Neuron (in vitro differentiated cells): ENCODE measurements around the gene NCAPG2.
"Not testable (repeated sequence)": the region's sequence is repeated elsewhere in the genome, so short reads cannot be mapped to it uniquely, and the experiment has no call there.

ENCODE experiments used
- H2AFZ ChIP-seq: one replicate; pipeline ENCODE4 v1.6.1; 2013; ENCODE audit warnings: low read depth, mild to moderate bottlenecking, inconsistent platforms, low read length, moderate library complexity
- H3K27me3 ChIP-seq: one replicate; pipeline ENCODE4 v1.6.1; 2013; ENCODE audit warnings: low read length; ENCODE audit not compliant: insufficient read depth
- H3K36me3 ChIP-seq: one replicate; pipeline ENCODE4 v1.6.1; 2013; ENCODE audit warnings: low read length; ENCODE audit not compliant: insufficient read depth
- H3K4me1 ChIP-seq: one replicate; pipeline ENCODE4 v1.6.1; 2013; ENCODE audit warnings: low read length; ENCODE audit not compliant: insufficient read depth
- H3K4me3 ChIP-seq: 2 replicates; pipeline ENCODE4 v1.5.1; 2013; ENCODE audit warnings: mild to moderate bottlenecking, low read length, moderate library complexity
- H3K9me3 ChIP-seq: one replicate; pipeline ENCODE4 v1.6.1; 2013; ENCODE audit warnings: low read length

The NCAPG2 gene

DNA sequence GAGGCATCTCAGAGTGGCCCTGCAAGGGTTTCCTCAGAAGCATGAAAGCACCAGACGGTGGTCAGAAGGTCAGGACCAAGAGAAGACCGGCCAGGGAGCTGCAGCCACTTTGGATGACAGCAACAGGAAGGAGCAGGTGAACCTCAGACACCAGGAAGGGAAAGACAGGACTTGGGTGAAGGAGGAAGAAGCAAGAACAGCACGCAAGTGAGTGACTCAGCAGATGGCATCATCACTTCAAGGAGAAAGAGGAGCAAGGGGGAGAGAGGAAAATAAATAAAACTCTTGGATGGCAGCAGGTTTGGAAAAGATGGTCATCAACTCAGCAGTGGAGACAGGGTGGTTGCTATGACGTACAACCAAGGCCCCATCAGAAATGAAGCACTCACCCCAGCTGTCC lies 31.6 kb downstream of the NCAPG2 start:
- Histone ChIP-seq H3K36me3 (peaks cover 64% of the 10 kb centered on the region), H2AFZ (no peak overlapping the region), H3K27me3 (no peaks in the 10 kb centered on the region), H3K4me3 (no peak overlapping the region), H3K9me3 (no peaks in the 10 kb centered on the region), H3K4me1 (no peaks in the 10 kb centered on the region)

DNA sequence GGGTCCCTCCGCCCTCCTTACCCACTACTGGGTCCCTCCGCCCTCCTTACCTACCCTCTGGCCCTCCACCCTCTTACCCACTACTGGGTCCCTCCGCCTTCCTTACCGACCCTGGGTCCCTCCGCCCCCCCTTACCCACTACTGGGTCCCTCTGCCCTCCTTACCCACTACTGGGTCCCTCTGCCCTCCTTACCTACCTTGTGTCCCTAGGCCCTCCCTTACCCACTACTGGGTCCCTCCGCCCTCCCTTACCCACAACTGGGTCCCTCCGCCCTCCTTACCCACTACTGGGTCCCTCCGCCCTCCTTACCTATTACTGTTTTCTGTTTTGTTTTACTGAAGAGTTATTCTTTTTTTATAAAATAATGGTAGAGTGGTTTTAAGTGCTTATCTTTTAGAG lies 36.5 kb downstream of the NCAPG2 start:
- H3K9me3 ChIP-seq, H2AFZ ChIP-seq, H3K27me3 ChIP-seq, H3K4me1 ChIP-seq, H3K4me3 ChIP-seq: not testable (repeated sequence)
- peaks cover 58% of the 10 kb centered on the region for H3K36me3 ChIP-seq

DNA sequence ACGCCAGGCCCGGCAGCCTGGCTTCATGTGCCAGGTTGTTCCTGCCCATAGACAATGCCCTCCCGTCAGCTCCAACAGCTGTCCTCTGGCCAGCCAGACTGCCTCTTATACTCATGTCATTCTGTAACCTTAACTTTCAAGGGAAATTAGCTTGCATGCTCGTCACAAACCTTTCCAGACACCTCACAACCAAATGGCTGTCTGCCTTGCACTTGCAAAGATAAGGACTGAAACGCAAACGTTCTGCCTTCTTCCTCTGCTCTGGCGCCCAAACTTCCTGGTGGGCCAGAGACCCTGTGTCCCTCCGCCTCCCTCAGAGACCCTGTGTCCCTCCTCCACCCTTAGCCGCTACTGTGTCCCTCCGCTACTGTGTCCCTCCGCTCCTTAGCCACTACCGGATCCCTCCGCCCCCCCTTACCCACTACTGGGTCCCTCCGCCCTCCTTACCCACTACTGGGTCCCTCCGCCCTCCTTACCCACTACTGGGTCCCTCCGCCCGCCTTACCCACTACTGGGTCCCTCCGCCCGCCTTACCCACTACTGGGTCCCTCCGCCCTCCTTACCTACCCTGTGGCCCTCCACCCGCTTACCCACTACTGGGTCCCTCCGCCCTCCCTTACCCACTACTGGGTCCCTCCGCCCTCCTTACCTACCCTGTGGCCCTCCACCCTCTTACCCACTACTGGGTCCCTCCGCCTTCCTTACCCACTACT lies 37.5 kb downstream of the NCAPG2 start:
- H3K36me3 ChIP-seq: peaks cover 62% of the 10 kb centered on the region
- H2AFZ ChIP-seq, H3K4me3 ChIP-seq, H3K27me3 ChIP-seq, H3K9me3 ChIP-seq, H3K4me1 ChIP-seq: not testable (repeated sequence)

DNA sequence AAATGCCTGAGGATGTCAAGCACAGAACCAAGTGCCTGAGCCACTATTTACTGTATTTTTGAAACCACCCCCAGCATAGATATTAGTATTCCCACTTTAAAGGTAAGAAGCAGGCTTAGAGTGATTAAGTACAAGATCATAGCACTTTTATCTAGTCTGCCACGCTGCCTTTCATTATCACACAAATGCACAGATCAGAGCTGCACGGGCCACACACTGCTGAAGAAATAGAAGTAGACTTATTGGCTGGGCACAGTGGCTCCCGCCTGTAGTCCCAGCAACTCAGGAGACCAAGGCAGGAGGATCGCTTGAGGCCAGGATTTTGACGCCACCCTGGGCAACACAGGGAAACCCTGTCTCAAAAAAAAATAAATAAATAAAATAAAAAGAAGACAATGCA lies 38.2 kb downstream of the NCAPG2 start:
- no peak overlapping the region for H2AFZ ChIP-seq
- no peak overlapping the region for H3K4me3 ChIP-seq
- no peaks in the 10 kb centered on the region for H3K27me3 ChIP-seq
- peaks cover 65% of the 10 kb centered on the region for H3K36me3 ChIP-seq
- no peaks in the 10 kb centered on the region for H3K9me3 ChIP-seq
- H3K4me1 ChIP-seq: no peaks in the 10 kb centered on the region

DNA sequence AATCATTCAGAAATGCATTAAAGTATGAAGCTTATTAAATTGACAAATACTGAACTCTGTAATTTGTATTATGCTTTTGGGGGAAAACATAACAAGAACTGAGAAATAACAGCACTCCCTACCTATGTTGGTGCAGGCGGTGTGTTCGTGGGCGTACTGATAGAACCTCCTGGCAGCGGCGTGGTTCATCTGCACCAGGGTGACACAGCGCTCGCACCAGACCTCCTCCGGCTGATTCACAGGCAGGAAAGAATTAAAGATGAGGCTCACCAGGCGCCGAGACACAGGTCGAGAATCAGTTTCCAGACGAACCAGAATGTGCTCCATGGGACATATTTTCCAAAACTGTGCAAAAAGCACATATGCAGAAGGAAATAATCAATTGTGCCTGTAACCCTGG lies 40.2 kb downstream of the NCAPG2 start:
- no peak overlapping the region for H3K4me3 ChIP-seq
- no peaks in the 10 kb centered on the region for H3K27me3 ChIP-seq
- H3K36me3 ChIP-seq: peaks cover 59% of the 10 kb centered on the region
- no peak overlapping the region for H2AFZ ChIP-seq
- H3K9me3 ChIP-seq: no peaks in the 10 kb centered on the region
- no peaks in the 10 kb centered on the region for H3K4me1 ChIP-seq

DNA sequence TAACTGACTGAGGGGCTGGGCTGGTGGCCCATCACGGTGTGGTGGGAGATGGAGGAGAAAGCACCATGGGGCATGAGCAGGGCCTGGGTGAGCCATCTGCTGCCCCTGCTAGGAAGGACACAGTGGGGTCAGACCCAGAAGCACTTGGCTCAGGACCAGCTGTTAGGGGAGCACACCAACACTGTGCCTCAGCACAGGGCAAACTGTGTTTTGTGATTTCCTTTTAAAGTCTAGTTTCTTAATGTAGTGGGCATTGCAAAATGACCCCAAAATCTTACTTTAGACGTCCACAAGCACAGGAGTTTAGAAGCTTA lies 41.2 kb downstream of the NCAPG2 start:
- Histone ChIP-seq H2AFZ (no peak overlapping the region), H3K27me3 (no peaks in the 10 kb centered on the region), H3K4me1 (peaks cover 4% of the 10 kb centered on the region), H3K4me3 (no peak overlapping the region), H3K9me3 (no peaks in the 10 kb centered on the region), H3K36me3 (peaks cover 56% of the 10 kb centered on the region)

DNA sequence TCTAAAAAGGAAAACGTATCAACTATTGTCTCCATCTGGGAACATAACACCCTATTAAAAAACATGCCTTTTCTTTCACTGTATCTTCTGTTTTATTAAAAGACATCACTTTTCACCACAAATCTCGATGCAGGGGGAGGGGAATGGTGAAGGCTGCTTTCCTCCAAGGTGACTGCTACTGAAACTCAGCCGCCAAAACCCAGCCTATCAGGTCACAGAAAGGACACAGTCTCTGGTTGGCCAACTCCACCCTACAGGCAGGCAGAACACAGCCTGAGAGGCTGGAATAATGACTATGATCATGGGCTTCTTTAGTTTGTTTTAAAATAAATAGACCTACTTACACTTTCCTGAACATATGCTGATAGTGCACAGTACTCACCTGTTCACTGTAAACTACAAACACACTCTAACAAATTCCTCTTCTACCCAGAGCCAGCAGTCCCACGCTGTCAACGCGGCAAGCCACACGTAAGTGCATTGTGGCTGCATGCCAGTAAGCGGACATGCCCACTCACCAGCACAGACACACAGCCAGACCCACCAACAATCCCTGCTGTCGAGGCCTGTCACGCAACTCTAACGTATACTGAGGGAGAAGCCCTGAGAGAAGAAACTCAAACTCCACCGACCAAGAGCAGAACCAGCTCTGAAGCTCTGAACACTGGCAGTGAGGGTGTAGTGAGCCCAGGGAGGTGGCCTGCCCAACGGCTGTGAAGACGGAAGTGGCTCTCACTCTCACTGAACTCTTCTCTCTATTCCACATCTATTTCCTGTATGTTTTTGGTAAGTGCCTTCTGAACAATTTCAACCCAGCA lies 41.8 kb downstream of the NCAPG2 start:
- peaks cover 56% of the 10 kb centered on the region for H3K36me3 ChIP-seq
- no peaks in the 10 kb centered on the region for H3K27me3 ChIP-seq
- peaks cover 9% of the 10 kb centered on the region for H3K4me1 ChIP-seq
- no peak overlapping the region for H2AFZ ChIP-seq
- H3K9me3 ChIP-seq: no peaks in the 10 kb centered on the region
- H3K4me3 ChIP-seq: no peak overlapping the region

DNA sequence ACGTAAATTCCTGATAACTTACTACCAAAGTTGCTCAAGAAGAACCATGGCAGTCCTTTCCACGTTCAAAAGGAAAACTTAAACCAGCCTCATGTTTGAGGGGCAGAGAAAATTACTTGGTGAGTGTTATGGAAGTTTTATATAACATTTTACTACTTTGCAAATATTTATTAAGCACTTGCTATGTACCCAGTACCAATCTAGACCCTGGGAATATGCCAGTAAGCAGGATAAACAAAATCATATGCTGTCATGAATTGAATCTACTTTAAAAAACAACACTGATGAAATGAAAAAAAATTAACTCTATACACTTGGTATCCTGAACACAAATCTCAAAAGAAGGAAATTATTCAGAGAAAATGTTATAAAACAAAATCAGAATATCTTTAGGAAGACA lies 46.1 kb downstream of the NCAPG2 start:
- Histone ChIP-seq H3K4me1 (peaks cover 14% of the 10 kb centered on the region), H3K36me3 (peaks cover 65% of the 10 kb centered on the region), H2AFZ (no peak overlapping the region)

DNA sequence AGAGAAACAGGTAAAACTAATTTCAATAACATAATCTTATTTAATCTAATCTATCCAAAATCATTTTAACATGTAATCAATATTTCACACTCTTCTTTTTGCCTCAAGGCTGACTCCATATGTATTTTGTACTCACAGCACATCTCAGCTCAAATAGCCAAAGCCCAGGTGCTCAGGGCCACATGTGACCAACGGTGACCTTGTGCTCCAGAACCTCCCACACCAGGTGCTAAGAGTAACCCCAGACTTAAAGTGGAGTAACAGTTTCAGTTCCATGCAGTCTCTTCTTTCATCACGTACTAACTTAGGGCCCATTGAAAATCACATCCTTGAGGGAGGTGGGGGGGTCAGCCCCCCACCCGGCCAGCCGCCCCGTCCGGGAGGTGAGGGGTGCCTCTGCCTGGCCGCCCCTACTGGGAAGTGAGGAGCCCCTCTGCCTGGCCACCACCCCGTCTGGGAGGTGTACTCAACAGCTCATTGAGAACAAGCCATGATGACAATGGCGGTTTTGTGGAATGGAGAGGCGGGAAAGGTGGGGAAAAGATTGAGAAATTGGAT lies 47.3 kb downstream of the NCAPG2 start:
- H3K36me3 ChIP-seq: peaks cover 55% of the 10 kb centered on the region
- H3K4me1 ChIP-seq: peaks cover 14% of the 10 kb centered on the region
- H2AFZ ChIP-seq: no peak overlapping the region
- no peaks in the 10 kb centered on the region for H3K9me3 ChIP-seq
- H3K27me3 ChIP-seq: no peaks in the 10 kb centered on the region
- no peak overlapping the region for H3K4me3 ChIP-seq

More for the DNA sequence above, 46.1 kb downstream of the NCAPG2 start:
- H3K27me3 ChIP-seq: no peaks in the 10 kb centered on the region
- no peak overlapping the region for H3K4me3 ChIP-seq
- H3K9me3 ChIP-seq: no peaks in the 10 kb centered on the region

DNA sequence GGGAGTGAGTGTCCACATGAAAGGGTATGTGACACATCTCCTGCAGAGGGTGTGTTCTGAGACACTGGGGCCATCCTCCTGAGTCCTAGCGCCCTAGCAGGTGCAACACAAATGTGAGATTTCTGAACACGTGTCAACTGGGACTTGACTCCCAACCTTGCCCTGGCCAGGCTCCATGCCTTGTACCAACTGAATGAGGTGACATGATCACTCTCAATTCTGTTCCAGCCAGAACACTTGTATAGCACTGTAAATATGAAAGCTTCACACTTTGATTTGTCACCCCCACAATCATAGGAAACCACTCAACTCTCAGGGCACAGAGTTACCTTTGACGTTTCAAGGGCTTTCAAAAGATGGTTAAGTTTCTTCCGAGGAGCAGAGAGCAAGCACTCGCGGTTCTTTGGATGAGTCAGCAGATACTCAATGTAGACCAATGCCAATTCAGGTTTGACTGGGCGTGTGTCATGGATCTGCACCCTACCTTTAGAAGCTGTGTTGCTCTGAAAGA lies 48.6 kb downstream of the NCAPG2 start:
- H3K4me1 ChIP-seq: peaks cover 14% of the 10 kb centered on the region
- peaks cover 55% of the 10 kb centered on the region for H3K36me3 ChIP-seq
- no peaks in the 10 kb centered on the region for H3K27me3 ChIP-seq
- H3K9me3 ChIP-seq: no peaks in the 10 kb centered on the region
- no peak overlapping the region for H3K4me3 ChIP-seq
- H2AFZ ChIP-seq: no peak overlapping the region

DNA sequence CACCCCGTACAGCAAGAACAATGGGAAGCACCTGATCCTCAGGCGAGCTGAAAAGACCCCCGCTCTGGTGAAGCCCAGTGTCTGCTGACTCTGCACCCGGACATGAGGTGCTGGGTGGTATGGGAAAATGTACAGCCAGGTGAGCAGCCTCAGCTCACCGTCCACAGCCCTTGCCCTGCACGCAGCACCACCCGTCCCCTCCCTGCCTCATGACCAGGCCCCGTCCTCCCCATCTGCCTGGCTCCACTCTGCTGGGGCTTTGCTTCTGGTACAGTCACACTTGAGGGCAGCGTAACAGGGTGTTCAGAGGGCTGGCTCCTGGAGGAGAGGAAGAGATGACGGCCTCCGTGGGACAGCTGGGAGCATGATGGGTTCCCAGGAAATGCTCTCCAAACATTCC lies 49.1 kb downstream of the NCAPG2 start:
- H3K27me3 ChIP-seq: no peaks in the 10 kb centered on the region
- H3K4me1 ChIP-seq: peaks cover 14% of the 10 kb centered on the region
- H3K36me3 ChIP-seq: peaks cover 55% of the 10 kb centered on the region
- H3K4me3 ChIP-seq: no peak overlapping the region
- H3K9me3 ChIP-seq: no peaks in the 10 kb centered on the region
- H2AFZ ChIP-seq: no peak overlapping the region

DNA sequence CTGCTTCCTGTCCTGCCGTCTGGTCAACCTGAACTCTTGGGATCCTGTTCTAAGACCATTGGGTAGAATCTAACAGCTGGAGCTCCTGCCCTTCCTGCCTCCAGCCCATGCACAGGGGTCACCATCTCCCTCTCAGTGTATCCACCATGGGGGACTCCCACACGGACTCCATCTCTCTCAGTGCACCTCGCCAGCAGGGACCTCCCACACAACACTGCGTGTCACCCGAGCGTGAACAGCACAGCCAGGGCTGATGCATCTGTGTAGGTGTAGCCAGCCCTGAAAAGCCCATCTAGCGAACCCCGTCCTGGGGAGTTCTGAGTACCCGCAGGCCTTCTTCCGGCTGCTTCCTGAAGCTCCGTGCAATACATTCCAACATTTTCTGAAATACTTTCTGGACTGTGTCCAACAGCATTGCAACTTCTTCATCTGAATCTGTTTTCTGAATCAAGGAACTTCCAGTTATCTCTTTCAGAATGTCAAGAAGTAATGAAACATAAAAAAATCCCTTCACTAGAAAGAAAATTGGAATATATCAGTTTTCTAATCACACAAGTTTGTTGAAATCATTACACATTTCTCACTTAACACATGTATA lies 52.5 kb downstream of the NCAPG2 start:
- Histone ChIP-seq H3K4me1 (peaks cover 2% of the 10 kb centered on the region), H3K36me3 (peaks cover 65% of the 10 kb centered on the region), H3K4me3 (no peak overlapping the region), H2AFZ (no peak overlapping the region), H3K9me3 (no peaks in the 10 kb centered on the region), H3K27me3 (no peaks in the 10 kb centered on the region)

DNA sequence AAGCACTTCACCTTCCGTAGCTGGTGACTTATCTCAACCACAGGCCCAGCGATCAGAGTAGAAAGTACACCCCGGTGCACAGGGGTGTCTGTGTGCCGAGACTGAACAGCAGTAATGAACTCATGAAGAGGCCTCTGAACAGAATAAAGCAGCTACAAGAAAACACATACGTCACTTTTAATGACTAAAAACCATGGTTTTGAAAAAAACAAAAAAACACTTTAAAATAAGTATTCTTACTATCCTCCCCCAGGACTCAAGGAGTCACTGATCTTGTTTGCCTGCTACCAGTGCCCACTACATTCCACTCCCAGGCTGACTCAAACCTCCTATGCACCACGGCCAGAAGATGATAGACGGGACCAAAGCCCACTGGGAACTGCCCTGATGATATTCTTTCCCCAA lies 53.8 kb downstream of the NCAPG2 start:
- Histone ChIP-seq H3K4me3 (no peak overlapping the region), H3K4me1 (no peaks in the 10 kb centered on the region), H3K36me3 (peaks cover 60% of the 10 kb centered on the region), H3K27me3 (no peaks in the 10 kb centered on the region), H3K9me3 (no peaks in the 10 kb centered on the region), H2AFZ (no peak overlapping the region)
